ENCODE data around the gene CT45A2. TPM values are rescaled to one million over a fixed set of nuclear protein-coding genes. Genes with fewer than 3 reads are reported as not detected.
"Not testable (repeated sequence)": the region's sequence is repeated elsewhere in the genome, so short reads cannot be mapped to it uniquely, and the experiment has no call there.

Gene CT45A2, protein sequence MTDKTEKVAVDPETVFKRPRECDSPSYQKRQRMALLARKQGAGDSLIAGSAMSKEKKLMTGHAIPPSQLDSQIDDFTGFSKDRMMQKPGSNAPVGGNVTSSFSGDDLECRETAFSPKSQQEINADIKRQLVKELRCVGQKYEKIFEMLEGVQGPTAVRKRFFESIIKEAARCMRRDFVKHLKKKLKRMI
- 0.52 TPM for total RNA-seq

DNA sequence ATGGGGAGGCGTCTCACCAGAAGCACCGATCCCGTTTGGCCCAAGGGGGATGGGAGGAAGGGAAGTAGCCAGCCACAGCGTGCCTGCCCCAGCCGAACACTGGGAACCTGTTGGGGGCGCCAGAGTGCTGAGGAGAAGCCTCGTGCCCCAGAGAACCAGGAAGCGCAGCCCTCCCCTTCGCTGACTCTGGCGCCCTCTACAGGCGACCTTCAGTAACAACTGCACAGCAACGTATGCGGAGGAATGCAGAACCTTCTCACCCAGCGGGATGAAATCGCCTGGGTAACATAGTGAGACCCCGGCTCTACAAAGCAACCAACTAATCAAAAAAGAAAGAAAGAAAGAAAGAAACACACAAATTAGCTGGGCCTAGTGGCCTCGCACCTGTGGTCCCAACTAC is at the start of gene CT45A2:
Gene CT45A2 (minus strand): TSS at position 101 of the 400 bp plus-strand sequence. CDS start 3,747 bp downstream, outside the sequence.
- not testable (repeated sequence) for H3K4me3 ChIP-seq (ENCODE audit: low read length in 3 of 3); H3K9me3 ChIP-seq (ENCODE audit: control insufficient read depth in 3 of 3, low read length in 3 of 3); H3K4me1 ChIP-seq (ENCODE audit: control insufficient read depth in 3 of 3, insufficient read depth in 3 of 3, low read length in 3 of 3); H3K36me3 ChIP-seq (ENCODE audit: control insufficient read depth in 3 of 3, insufficient read depth in 3 of 3, low read length in 3 of 3); H3K9ac ChIP-seq (ENCODE audit: low read depth in 1 of 3, low read length in 3 of 3); H3K27ac ChIP-seq (ENCODE audit: low read depth, low read length); H3K27me3 ChIP-seq (ENCODE audit: control insufficient read depth in 3 of 3, insufficient read depth in 3 of 3, low read length in 3 of 3)

GRCh38 chrX:135854438-135854837 is 34.6 kb upstream of the CT45A2 start, which contains the start of gene CT45A8:
Gene CT45A8, minus strand, starts transcription at chrX:135854538. Its CDS starts 3,755 bp downstream, at chrX:135850783.
- H3K27ac ChIP-seq (ENCODE audit: low read depth, low read length); H3K9me3 ChIP-seq (ENCODE audit: control insufficient read depth in 3 of 3, low read length in 3 of 3); H3K27me3 ChIP-seq (ENCODE audit: control insufficient read depth in 3 of 3, insufficient read depth in 3 of 3, low read length in 3 of 3); H3K4me1 ChIP-seq (ENCODE audit: control insufficient read depth in 3 of 3, insufficient read depth in 3 of 3, low read length in 3 of 3); H3K4me3 ChIP-seq (ENCODE audit: low read length in 3 of 3); H3K36me3 ChIP-seq (ENCODE audit: control insufficient read depth in 3 of 3, insufficient read depth in 3 of 3, low read length in 3 of 3); H3K9ac ChIP-seq (ENCODE audit: low read depth in 1 of 3, low read length in 3 of 3): not testable (repeated sequence)

- H3K4me1 ChIP-seq (ENCODE audit: control insufficient read depth in 3 of 3, insufficient read depth in 3 of 3, low read length in 3 of 3); H3K9ac ChIP-seq (ENCODE audit: low read depth in 1 of 3, low read length in 3 of 3); H3K9me3 ChIP-seq (ENCODE audit: control insufficient read depth in 3 of 3, low read length in 3 of 3); H3K36me3 ChIP-seq (ENCODE audit: control insufficient read depth in 3 of 3, insufficient read depth in 3 of 3, low read length in 3 of 3); H3K27me3 ChIP-seq (ENCODE audit: control insufficient read depth in 3 of 3, insufficient read depth in 3 of 3, low read length in 3 of 3); H3K27ac ChIP-seq (ENCODE audit: low read depth, low read length); H3K4me3 ChIP-seq (ENCODE audit: low read length in 3 of 3): not testable (repeated sequence)
Observed at GRCh38 chrX:135837180-135837579, 17.4 kb upstream of the CT45A2 start, which contains the start of gene CT45A7. Gene CT45A7, minus strand, starts transcription at chrX:135837280. Its CDS starts 3,747 bp downstream, at chrX:135833533.

DNA sequence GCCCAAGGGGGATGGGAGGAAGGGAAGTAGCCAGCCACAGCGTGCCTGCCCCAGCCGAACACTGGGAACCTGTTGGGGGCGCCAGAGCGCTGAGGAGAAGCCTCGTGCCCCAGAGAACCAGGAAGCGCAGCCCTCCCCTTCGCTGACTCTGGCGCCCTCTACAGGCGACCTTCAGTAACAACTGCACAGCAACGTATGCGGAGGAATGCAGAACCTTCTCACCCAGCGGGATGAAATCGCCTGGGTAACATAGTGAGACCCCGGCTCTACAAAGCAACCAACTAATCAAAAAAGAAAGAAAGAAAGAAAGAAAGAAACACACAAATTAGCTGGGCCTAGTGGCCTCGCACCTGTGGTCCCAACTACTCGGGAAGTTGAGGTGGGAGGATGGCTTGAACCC is 17.1 kb downstream of the CT45A2 start, which contains the start of gene CT45A6:
Gene CT45A6 (minus strand): TSS at position 101 of the 400 bp plus-strand sequence. CDS start 3,794 bp downstream, outside the sequence.
- H3K9me3 ChIP-seq (ENCODE audit: control insufficient read depth in 3 of 3, low read length in 3 of 3); H3K27me3 ChIP-seq (ENCODE audit: control insufficient read depth in 3 of 3, insufficient read depth in 3 of 3, low read length in 3 of 3): not testable (repeated sequence)

GRCh38 chrX:135785403-135785802 is 34.4 kb downstream of the CT45A2 start, which contains the start of gene CT45A5:
Gene CT45A5, minus strand, starts transcription at chrX:135785503. Its CDS starts 3,774 bp downstream, at chrX:135781729.
- H3K27me3 ChIP-seq (ENCODE audit: control insufficient read depth in 3 of 3, insufficient read depth in 3 of 3, low read length in 3 of 3); H3K9ac ChIP-seq (ENCODE audit: low read depth in 1 of 3, low read length in 3 of 3); H3K27ac ChIP-seq (ENCODE audit: low read depth, low read length); H3K4me1 ChIP-seq (ENCODE audit: control insufficient read depth in 3 of 3, insufficient read depth in 3 of 3, low read length in 3 of 3); H3K9me3 ChIP-seq (ENCODE audit: control insufficient read depth in 3 of 3, low read length in 3 of 3); H3K4me3 ChIP-seq (ENCODE audit: low read length in 3 of 3); H3K36me3 ChIP-seq (ENCODE audit: control insufficient read depth in 3 of 3, insufficient read depth in 3 of 3, low read length in 3 of 3): not testable (repeated sequence)

More for the DNA sequence above, 17.1 kb downstream of the CT45A2 start, which contains the start of gene CT45A6:
- H3K4me3 ChIP-seq (ENCODE audit: low read length in 3 of 3); H3K27ac ChIP-seq (ENCODE audit: low read depth, low read length); H3K9ac ChIP-seq (ENCODE audit: low read depth in 1 of 3, low read length in 3 of 3); H3K36me3 ChIP-seq (ENCODE audit: control insufficient read depth in 3 of 3, insufficient read depth in 3 of 3, low read length in 3 of 3); H3K4me1 ChIP-seq (ENCODE audit: control insufficient read depth in 3 of 3, insufficient read depth in 3 of 3, low read length in 3 of 3): not testable (repeated sequence)

- H3K27ac ChIP-seq (ENCODE audit: low read depth, low read length); H3K27me3 ChIP-seq (ENCODE audit: control insufficient read depth in 3 of 3, insufficient read depth in 3 of 3, low read length in 3 of 3); H3K4me1 ChIP-seq (ENCODE audit: control insufficient read depth in 3 of 3, insufficient read depth in 3 of 3, low read length in 3 of 3); H3K9ac ChIP-seq (ENCODE audit: low read depth in 1 of 3, low read length in 3 of 3); H3K9me3 ChIP-seq (ENCODE audit: control insufficient read depth in 3 of 3, low read length in 3 of 3); H3K4me3 ChIP-seq (ENCODE audit: low read length in 3 of 3); H3K36me3 ChIP-seq (ENCODE audit: control insufficient read depth in 3 of 3, insufficient read depth in 3 of 3, low read length in 3 of 3): not testable (repeated sequence)
Observed at GRCh38 chrX:135768091-135768490, 51.7 kb downstream of the CT45A2 start, which contains the start of gene CT45A3. Gene CT45A3, minus strand, starts transcription at chrX:135768191. Its CDS starts 3,747 bp downstream, at chrX:135764444.

Other genes with a start within 250 kb of the CT45A2 start
- not detected for gene CT45A1, start 106.4 kb downstream of the CT45A2 start, total RNA-seq
- gene CT45A3, start 51.8 kb downstream of the CT45A2 start, total RNA-seq, result not detected
- not detected for gene CT45A5, start 34.5 kb downstream of the CT45A2 start, total RNA-seq
- gene CT45A6, start 17.2 kb downstream of the CT45A2 start, total RNA-seq, result not detected
- not detected for gene CT45A7, start 17.3 kb upstream of the CT45A2 start, total RNA-seq
- gene CT45A8, start 34.5 kb upstream of the CT45A2 start, total RNA-seq, result not detected
- gene CT45A9, start 51.8 kb upstream of the CT45A2 start, total RNA-seq, result not detected
- not detected for gene CT45A10, start 73.4 kb upstream of the CT45A2 start, total RNA-seq
- not detected for gene SAGE1, start 73.7 kb upstream of the CT45A2 start, total RNA-seq
- gene MMGT1, start 154.0 kb upstream of the CT45A2 start, total RNA-seq, result 11.0 TPM
- 12.5 TPM for gene SLC9A6, start 165.4 kb upstream of the CT45A2 start, total RNA-seq

Measured in skeletal muscle tissue (tissue), 4 donors.